OCI-LY7 (cell line): ENCODE data around the gene SMIM45.

ENCODE experiments used
- CTCF ChIP-seq: fragments of 200-600 bp; sonication (generic); conservative IDR thresholded peaks from 2 replicates; pipeline ENCODE4 v1.5.1; 2014; ENCODE audit warnings: mild to moderate bottlenecking, antibody characterized with exemption, low read length, moderate library complexity, mixed read lengths
- EZH2phosphoT487 ChIP-seq: fragments of 200-600 bp; sonication (generic); IDR thresholded peaks from 2 replicates; pipeline ENCODE4 v1.6.1; 2018; ENCODE audit warnings: low read depth, borderline replicate concordance, mild to moderate bottlenecking, mixed run types, antibody characterized with exemption, low read length, moderate library complexity, mixed read lengths

- no peak for TF ChIP-seq CTCF
- TF ChIP-seq EZH2phosphoT487, result no peak
These were observed 43.3 kb downstream of the SMIM45 start for GRCh38 chr22:41995211-41995610.
